GM12892 (cell line): Measurements from ENCODE around the gene FCHO1.

Experiments
- POLR2A ChIP-seq: IDR thresholded peaks from 2 replicates; pipeline ENCODE4 v1.6.1; 2011; ENCODE audit warnings: low read depth, low read length, control low read depth
- POLR2AphosphoS5 ChIP-seq: IDR thresholded peaks from 2 replicates; pipeline ENCODE4 v1.6.1; 2011; ENCODE audit warnings: low read depth, low read length, control low read depth
- TAF1 ChIP-seq: IDR thresholded peaks from 2 replicates; pipeline ENCODE4 v1.6.1; 2011; ENCODE audit warnings: low read depth, mild to moderate bottlenecking, control low read depth, low read length, borderline replicate concordance

- TF ChIP-seq POLR2A (no peak), POLR2AphosphoS5 (no peak), TAF1 (no peak)
Observed at GRCh38 chr19:17807731-17808316, 56.5 kb downstream of the FCHO1 start.
